IMR-90 (cell line): ENCODE data around the gene UBE2M. TPM values are rescaled to one million over a fixed set of nuclear protein-coding genes. Genes with fewer than 3 reads are reported as not detected.

Source experiments
- ATAC-seq: fragments of 200-7000 bp; cut with Tn5 transposase; 2 replicates; pipeline ENCODE4 v1.9.1; 2020; ENCODE audit warnings: low read depth, mild to moderate bottlenecking, moderate library complexity
- BruUV-seq: library from RNA; stranded (reverse); fragments of 400-500 nt; replicated peaks from 2 replicates; lab custom pipeline; 2021; lab: Mats Ljungman, UMichigan
- CTCF ChIA-PET: fragments of 300-600 bp; formaldehyde crosslinking; extraction: SDS; loops from one replicate; lab custom pipeline; 2021; ENCODE audit warnings: antibody characterized with exemption; lab: Yijun Ruan, JAX
- POLR2A ChIA-PET: fragments of 300-600 bp; sonication (Branson Sonifier 250); formaldehyde crosslinking; loops from one replicate; lab custom pipeline; 2022; ENCODE audit warnings: antibody characterized with exemption; ENCODE audit not compliant: unreplicated experiment; lab: Charles Lee
- DNase-seq: peaks from one replicate; pipeline ENCODE4 v3.0.0; 2013
- H2AFZ ChIP-seq: replicated peaks from 2 replicates; pipeline ENCODE3; 2013; ENCODE audit warnings: low read length, mild to moderate bottlenecking; ENCODE audit not compliant: poor library complexity
- H2AK5ac ChIP-seq: 2 replicates; pipeline ENCODE4 v1.6.1; 2013; ENCODE audit warnings: low read depth, low read length, inconsistent platforms
- H2AK9ac ChIP-seq: replicated peaks from 2 replicates; pipeline ENCODE3; 2013; ENCODE audit warnings: mild to moderate bottlenecking, low read depth, low read length, moderate library complexity; ENCODE audit not compliant: poor library complexity
- H2BK120ac ChIP-seq: 2 replicates; pipeline ENCODE4 v1.6.1; 2013; ENCODE audit warnings: low read depth, low read length, inconsistent platforms
- H2BK15ac ChIP-seq: 3 replicates; pipeline ENCODE4 v1.6.1; 2013; ENCODE audit warnings: low read depth, low read length, inconsistent platforms
- H2BK20ac ChIP-seq: 2 replicates; pipeline ENCODE4 v1.6.1; 2013; ENCODE audit warnings: low read depth, mild to moderate bottlenecking, inconsistent platforms, low read length, moderate library complexity
- H2BK5ac ChIP-seq: 2 replicates; pipeline ENCODE4 v1.6.1; 2013; ENCODE audit warnings: mild to moderate bottlenecking, low read depth, low read length, inconsistent platforms; ENCODE audit not compliant: poor library complexity, severe bottlenecking
- H3K14ac ChIP-seq: replicated peaks from 2 replicates; pipeline ENCODE4 v1.6.1; 2013; ENCODE audit warnings: low read depth, low read length, inconsistent platforms
- H3K18ac ChIP-seq: 2 replicates; pipeline ENCODE4 v1.6.1; 2013; ENCODE audit warnings: low read depth, low read length, control low read depth
- H3K23ac ChIP-seq: 2 replicates; pipeline ENCODE4 v1.6.1; 2013; ENCODE audit warnings: low read depth, low read length, inconsistent platforms
- H3K27ac ChIP-seq: 2 replicates; pipeline ENCODE4 v1.5.1; 2013; ENCODE audit warnings: mild to moderate bottlenecking, control low read depth, low read length; ENCODE audit not compliant: insufficient read depth
- H3K27me3 ChIP-seq: 2 replicates; pipeline ENCODE4 v1.6.1; 2013; ENCODE audit warnings: low read length; ENCODE audit not compliant: control insufficient read depth, insufficient read depth
- H3K36me3 ChIP-seq: 2 replicates; pipeline ENCODE4 v1.6.1; 2013; ENCODE audit warnings: low read length, mixed read lengths; ENCODE audit not compliant: control insufficient read depth, insufficient read depth
- H3K4ac ChIP-seq: 2 replicates; pipeline ENCODE4 v1.6.1; 2013; ENCODE audit warnings: low read depth, low read length, inconsistent platforms
- H3K4me1 ChIP-seq: 2 replicates; pipeline ENCODE4 v1.6.1; 2013; ENCODE audit warnings: low read length, mixed read lengths; ENCODE audit not compliant: control insufficient read depth, insufficient read depth
- H3K4me2 ChIP-seq: 2 replicates; pipeline ENCODE4 v1.6.1; 2013; ENCODE audit warnings: low read depth, mild to moderate bottlenecking, control low read depth, low read length, moderate library complexity
- H3K4me3 ChIP-seq: 2 replicates; pipeline ENCODE4 v1.5.1; 2013; ENCODE audit warnings: low read depth, mild to moderate bottlenecking, control low read depth, low read length, moderate library complexity; ENCODE audit not compliant: insufficient read depth
- H3K56ac ChIP-seq: 2 replicates; pipeline ENCODE4 v1.6.1; 2013; ENCODE audit warnings: low read length, inconsistent platforms; ENCODE audit not compliant: insufficient read depth; ENCODE audit errors: extremely low read depth
- H3K79me1 ChIP-seq, 2 experiments: 2 replicates each; pipeline ENCODE4 v1.6.1; 2013; ENCODE audit warnings: low read length in 2 of 2, inconsistent platforms in 1 of 2, low read depth in 1 of 2
- H3K9ac ChIP-seq: 2 replicates; pipeline ENCODE4 v1.6.1; 2013; ENCODE audit warnings: low read depth, low read length, control low read depth
- H3K9me1 ChIP-seq: 2 replicates; pipeline ENCODE4 v1.6.1; 2013; ENCODE audit warnings: low read length, inconsistent platforms; ENCODE audit not compliant: insufficient read depth
- H3K9me3 ChIP-seq: 2 replicates; pipeline ENCODE4 v1.6.1; 2013; ENCODE audit warnings: low read length; ENCODE audit not compliant: control insufficient read depth, insufficient read depth
- H4K20me1 ChIP-seq: 2 replicates; pipeline ENCODE4 v1.6.1; 2013; ENCODE audit warnings: low read length, inconsistent platforms; ENCODE audit not compliant: insufficient read depth
- H4K5ac ChIP-seq: 2 replicates; pipeline ENCODE4 v1.6.1; 2013; ENCODE audit warnings: mild to moderate bottlenecking, low read depth, low read length, control low read depth
- H4K8ac ChIP-seq, 2 experiments: 2 replicates each; pipeline ENCODE4 v1.6.1; 2013; ENCODE audit warnings: low read depth in 2 of 2, low read length in 2 of 2, control low read depth in 1 of 2, inconsistent platforms in 1 of 2
- H4K91ac ChIP-seq: 2 replicates; pipeline ENCODE4 v1.6.1; 2013; ENCODE audit warnings: low read depth, low read length, inconsistent platforms; ENCODE audit not compliant: insufficient read depth
- CEBPB ChIP-seq: IDR thresholded peaks from 2 replicates; pipeline ENCODE4 v1.6.1; 2012; ENCODE audit warnings: low read depth, low read length, improper control_type of control experiment
- CHD1 ChIP-seq: IDR thresholded peaks from 2 replicates; pipeline ENCODE4 v1.6.1; 2012; ENCODE audit warnings: low read depth, low read length, improper control_type of control experiment
- FOS ChIP-seq: fragments of 150-350 bp; IDR thresholded peaks from 2 replicates; pipeline ENCODE4 v1.6.1; 2016; ENCODE audit warnings: low read depth, low read length
- MAFK ChIP-seq: IDR thresholded peaks from 2 replicates; pipeline ENCODE4 v1.6.1; 2012; ENCODE audit warnings: low read depth, low read length, improper control_type of control experiment
- MAZ ChIP-seq: IDR thresholded peaks from 2 replicates; pipeline ENCODE4 v1.6.1; 2012; ENCODE audit warnings: low read depth, mild to moderate bottlenecking, low read length, improper control_type of control experiment, moderate library complexity, borderline replicate concordance
- MXI1 ChIP-seq: IDR thresholded peaks from 2 replicates; pipeline ENCODE4 v1.6.1; 2012; ENCODE audit warnings: low read depth, mild to moderate bottlenecking, low read length, moderate library complexity, borderline replicate concordance
- NFE2L2 ChIP-seq: fragments of 150-350 bp; IDR thresholded peaks from 2 replicates; pipeline ENCODE4 v1.6.1; 2016; ENCODE audit warnings: low read depth, mild to moderate bottlenecking, low read length
- POLR2A ChIP-seq: IDR thresholded peaks from 2 replicates; pipeline ENCODE4 v1.6.1; 2012; ENCODE audit warnings: mild to moderate bottlenecking, low read depth, low read length
- RAD21 ChIP-seq: IDR thresholded peaks from 2 replicates; pipeline ENCODE4 v1.6.1; 2012; ENCODE audit warnings: low read length, improper control_type of control experiment
- RCOR1 ChIP-seq: IDR thresholded peaks from 2 replicates; pipeline ENCODE4 v1.6.1; 2012; ENCODE audit warnings: mild to moderate bottlenecking, low read length, improper control_type of control experiment; ENCODE audit not compliant: insufficient replicate concordance
- RFX5 ChIP-seq: IDR thresholded peaks from 2 replicates; pipeline ENCODE4 v1.8.0; 2012; ENCODE audit warnings: low read depth, mild to moderate bottlenecking, low read length, moderate library complexity
- SMC3 ChIP-seq: fragments of 150-350 bp; IDR thresholded peaks from 2 replicates; pipeline ENCODE4 v1.6.1; 2016; ENCODE audit warnings: low read depth, mild to moderate bottlenecking, antibody characterized with exemption, low read length, moderate library complexity
- WGBS, 2 experiments: methylation state at CpG; one replicate each; pipeline versions ENCODE4 v1.1.5 to v1.1.7; 2013; ENCODE audit warnings: missing lambda C conversion rate in 2 of 2; ENCODE audit not compliant: insufficient read length in 1 of 2; ENCODE audit errors: extremely low coverage in 2 of 2; 5-methylcytosine and 5-hydroxymethylcytosine counted together
- dilution Hi-C: fragments of 300-500 bp; cut with HindIII; formaldehyde crosslinking; loops from one replicate; pipeline ENCODE4 v1.14.3; 2018; ENCODE audit warnings: low sequenced_read_pairs; ENCODE audit not compliant: unreplicated experiment
- in situ Hi-C: fragments of 300-500 bp; cut with MboI; formaldehyde crosslinking; loops from 3 replicates; pipeline ENCODE4 v1.14.3; 2019; ENCODE audit warnings: low sequenced_read_pairs, inconsistent platforms, mixed read lengths
- intact Hi-C: fragments of 100-400 bp; cut with micrococcal nuclease; formaldehyde crosslinking; loops from 2 replicates; pipeline ENCODE4 v1.10.0; 2022
- polyA plus RNA-seq, 3 experiments: library from polyadenylated mRNA; depleted of rRNA; stranded (reverse); fragments of >200 nt; gene quantifications; 2 replicates each; pipeline ENCODE4 v1.2.3, GENCODE V29; 2012; ENCODE audit warnings: low replicate concordance in 1 of 3
- total RNA-seq: library from RNA; depleted of rRNA; stranded (reverse); fragments of >200 nt; gene quantifications from 2 replicates; pipeline ENCODE4 v1.2.3, GENCODE V29; 2012
- TF ChIP-seq, protein P1 (sequence below): conservative IDR thresholded peaks from 2 replicates; pipeline ENCODE4 v1.5.1; 2012; ENCODE audit warnings: mild to moderate bottlenecking, low read depth, low read length, improper control_type of control experiment
- TF ChIP-seq, protein P2 (sequence below): fragments of 150-350 bp; IDR thresholded peaks from 2 replicates; pipeline ENCODE4 v1.6.1; 2016; ENCODE audit warnings: low read depth, mild to moderate bottlenecking, low read length, moderate library complexity, borderline replicate concordance
- TF ChIP-seq, protein P3 (sequence below): fragments of 150-350 bp; IDR thresholded peaks from 2 replicates; pipeline ENCODE4 v1.6.1; 2017; ENCODE audit warnings: mild to moderate bottlenecking, antibody characterized with exemption, low read length, low read depth

The UBE2M gene
- total and polyA plus RNA-seq, 2 of the 4 experiments (the other 2 are of a cell fraction): 55.9 to 66.6 TPM

DNA sequence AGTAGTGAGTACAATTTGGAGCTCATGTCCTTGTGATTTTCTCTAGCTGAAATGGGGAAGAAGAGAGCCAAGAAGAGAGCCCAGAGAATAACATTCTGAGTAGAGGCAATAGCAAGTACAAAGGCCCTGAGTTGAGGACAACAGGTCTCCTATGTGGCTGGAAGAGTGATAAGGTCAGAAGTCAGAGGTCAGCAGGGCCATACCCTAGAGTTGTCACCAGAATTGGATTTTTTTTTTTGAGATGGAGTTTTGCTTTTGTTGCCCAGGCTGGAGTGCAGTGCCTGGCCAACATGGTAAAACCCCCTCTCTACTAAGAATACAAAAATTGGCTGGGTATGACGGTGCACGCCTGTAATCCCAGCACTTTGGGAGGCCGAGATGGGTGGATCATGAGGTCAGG lies 22.6 kb downstream of the UBE2M start:
- BruUV-seq: no TSS peak
- Histone ChIP-seq H3K36me3 (no peaks in the 10 kb centered on the region), H2BK15ac (no peak overlapping the region), H2AFZ (no peak overlapping the region), H2AK9ac (no peak overlapping the region), H3K79me1 (no peaks in the 10 kb centered on the region), H3K4me2 (no peak overlapping the region), H3K56ac (no peak overlapping the region), H4K91ac (no peak overlapping the region), H2BK5ac (no peak overlapping the region), H4K8ac (no peak overlapping the region), H3K4ac (no peak overlapping the region), H2AK5ac (no peak overlapping the region), H2BK120ac (no peak overlapping the region), H3K23ac (no peak overlapping the region), H3K9ac (no peak overlapping the region), H3K27me3 (peaks cover 49% of the 10 kb centered on the region), H2BK20ac (no peak overlapping the region), H3K18ac (no peak overlapping the region), H4K20me1 (no peaks in the 10 kb centered on the region), H3K4me1 (no peaks in the 10 kb centered on the region), H4K5ac (no peak overlapping the region), H3K14ac (no peak overlapping the region), H3K27ac (no peak overlapping the region), H3K9me3 (no peaks in the 10 kb centered on the region), H3K4me3 (no peak overlapping the region), H3K9me1 (0 out of 2 replicates have a peak, but pooled peaks cover 2% of the 10 kb centered on the region)
- WGBS, 2 experiments: no CpG with 5 or more reads among the region's 3 CpGs
- ATAC-seq (no peak), DNase-seq (no peak)
- in situ Hi-C loops (no loop called here), intact Hi-C loops (no loop called here), dilution Hi-C loops (no loop called here)
- POLR2A ChIA-PET: no interaction called here
- CTCF ChIA-PET: no interaction called here
- TF ChIP-seq MAZ (no peak), RFX5 (no peak), FOS (no peak), CEBPB (no peak), SMC3 (no peak), CHD1 (no peak), RAD21 (no peak), MXI1 (no peak), NFE2L2 (no peak), RCOR1 (no peak), MAFK (no peak), POLR2A (no peak)
- TF ChIP-seq, protein P1, sequence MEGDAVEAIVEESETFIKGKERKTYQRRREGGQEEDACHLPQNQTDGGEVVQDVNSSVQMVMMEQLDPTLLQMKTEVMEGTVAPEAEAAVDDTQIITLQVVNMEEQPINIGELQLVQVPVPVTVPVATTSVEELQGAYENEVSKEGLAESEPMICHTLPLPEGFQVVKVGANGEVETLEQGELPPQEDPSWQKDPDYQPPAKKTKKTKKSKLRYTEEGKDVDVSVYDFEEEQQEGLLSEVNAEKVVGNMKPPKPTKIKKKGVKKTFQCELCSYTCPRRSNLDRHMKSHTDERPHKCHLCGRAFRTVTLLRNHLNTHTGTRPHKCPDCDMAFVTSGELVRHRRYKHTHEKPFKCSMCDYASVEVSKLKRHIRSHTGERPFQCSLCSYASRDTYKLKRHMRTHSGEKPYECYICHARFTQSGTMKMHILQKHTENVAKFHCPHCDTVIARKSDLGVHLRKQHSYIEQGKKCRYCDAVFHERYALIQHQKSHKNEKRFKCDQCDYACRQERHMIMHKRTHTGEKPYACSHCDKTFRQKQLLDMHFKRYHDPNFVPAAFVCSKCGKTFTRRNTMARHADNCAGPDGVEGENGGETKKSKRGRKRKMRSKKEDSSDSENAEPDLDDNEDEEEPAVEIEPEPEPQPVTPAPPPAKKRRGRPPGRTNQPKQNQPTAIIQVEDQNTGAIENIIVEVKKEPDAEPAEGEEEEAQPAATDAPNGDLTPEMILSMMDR: no peak
- TF ChIP-seq, protein P2, sequence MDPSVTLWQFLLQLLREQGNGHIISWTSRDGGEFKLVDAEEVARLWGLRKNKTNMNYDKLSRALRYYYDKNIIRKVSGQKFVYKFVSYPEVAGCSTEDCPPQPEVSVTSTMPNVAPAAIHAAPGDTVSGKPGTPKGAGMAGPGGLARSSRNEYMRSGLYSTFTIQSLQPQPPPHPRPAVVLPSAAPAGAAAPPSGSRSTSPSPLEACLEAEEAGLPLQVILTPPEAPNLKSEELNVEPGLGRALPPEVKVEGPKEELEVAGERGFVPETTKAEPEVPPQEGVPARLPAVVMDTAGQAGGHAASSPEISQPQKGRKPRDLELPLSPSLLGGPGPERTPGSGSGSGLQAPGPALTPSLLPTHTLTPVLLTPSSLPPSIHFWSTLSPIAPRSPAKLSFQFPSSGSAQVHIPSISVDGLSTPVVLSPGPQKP: no peak
- TF ChIP-seq, protein P3, sequence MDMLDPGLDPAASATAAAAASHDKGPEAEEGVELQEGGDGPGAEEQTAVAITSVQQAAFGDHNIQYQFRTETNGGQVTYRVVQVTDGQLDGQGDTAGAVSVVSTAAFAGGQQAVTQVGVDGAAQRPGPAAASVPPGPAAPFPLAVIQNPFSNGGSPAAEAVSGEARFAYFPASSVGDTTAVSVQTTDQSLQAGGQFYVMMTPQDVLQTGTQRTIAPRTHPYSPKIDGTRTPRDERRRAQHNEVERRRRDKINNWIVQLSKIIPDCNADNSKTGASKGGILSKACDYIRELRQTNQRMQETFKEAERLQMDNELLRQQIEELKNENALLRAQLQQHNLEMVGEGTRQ: no peak
